Measurements from ENCODE around the gene SENP1. TPM values are rescaled to one million over a fixed set of nuclear protein-coding genes. Genes with fewer than 3 reads are reported as not detected.

Gene SENP1
- total RNA-seq, 6 donors from 2014 or later: 6.3 to 27.3 (median 13.5) TPM

- Histone ChIP-seq H3K9me3 (no peaks in the 10 kb centered on the region), H3K27ac (no peak overlapping the region), H3K27me3 (no peaks in the 10 kb centered on the region), H3K36me3 (peaks cover 0 to 24% (median 14%) of the 10 kb centered on the region in 4 donors), H3K4me1 (peaks cover 0 to 9% (median 0%) of the 10 kb centered on the region in 4 donors), H3K4me3 (no peak overlapping the region)
- TF ChIP-seq POLR2AphosphoS5 (IDR thresholded peaks at IDR 0.05) (no peak), CTCF (IDR thresholded peaks at IDR 0.05) (no peak), POLR2A (IDR thresholded peaks at IDR 0.05) (no peak), EP300 (IDR thresholded peaks at IDR 0.05) (no peak)
- DNase-seq: no peak
- no peak for ATAC-seq (ENCODE audit: low FRiP score in 2 of 2)
- 72 to 86% methylated on average over 3 of the region's 3 CpGs for WGBS, 2 donors
These were observed 65.5 kb downstream of the SENP1 start for GRCh38 chr12:48040354-48040753.

GRCh38 chr12:48039151-48039550, 66.7 kb downstream of the SENP1 start:
- Histone ChIP-seq H3K9me3 (no peaks in the 10 kb centered on the region), H3K4me1 (peaks cover 0 to 9% (median 0%) of the 10 kb centered on the region in 4 donors), H3K27ac (no peak overlapping the region), H3K4me3 (no peak overlapping the region), H3K36me3 (peaks cover 0 to 12% (median 2%) of the 10 kb centered on the region in 4 donors), H3K27me3 (no peaks in the 10 kb centered on the region)
- TF ChIP-seq POLR2AphosphoS5 (IDR thresholded peaks at IDR 0.05) (no peak), CTCF (IDR thresholded peaks at IDR 0.05) (no peak), EP300 (IDR thresholded peaks at IDR 0.05) (no peak), POLR2A (IDR thresholded peaks at IDR 0.05) (no peak)
- 88 to 100% methylated on average over 1 of the region's 1 CpG for WGBS, 2 donors
- DNase-seq (no peak), ATAC-seq (ENCODE audit: low FRiP score in 2 of 2) (no peak)

- TF ChIP-seq CTCF (IDR thresholded peaks at IDR 0.05): no peak
- no peak for TF ChIP-seq POLR2A (IDR thresholded peaks at IDR 0.05)
- no peak for TF ChIP-seq POLR2AphosphoS5 (IDR thresholded peaks at IDR 0.05)
- no peak for TF ChIP-seq EP300 (IDR thresholded peaks at IDR 0.05)
- no peaks in the 10 kb centered on the region for H3K27me3 ChIP-seq
- DNase-seq (no peak), ATAC-seq (ENCODE audit: low FRiP score in 2 of 2) (no peak)
- H3K27ac ChIP-seq: no peak overlapping the region
- no peak overlapping the region for H3K4me3 ChIP-seq
- WGBS, 2 donors: 55 to 57% methylated on average over 5 of the region's 5 CpGs
- H3K9me3 ChIP-seq: no peaks in the 10 kb centered on the region
- peaks cover 0 to 9% (median 0%) of the 10 kb centered on the region in 4 donors for H3K4me1 ChIP-seq
- H3K36me3 ChIP-seq: peaks cover 0 to 2% (median 0%) of the 10 kb centered on the region in 4 donors
These were observed 67.8 kb downstream of the SENP1 start for GRCh38 chr12:48038085-48038484.

GRCh38 chr12:48037267-48037915, 68.5 kb downstream of the SENP1 start:
- Histone ChIP-seq H3K9me3 (no peaks in the 10 kb centered on the region), H3K27me3 (no peaks in the 10 kb centered on the region), H3K36me3 (no peaks in the 10 kb centered on the region), H3K4me1 (peaks cover 0 to 9% (median 0%) of the 10 kb centered on the region in 4 donors), H3K4me3 (no peak overlapping the region), H3K27ac (no peak overlapping the region)
- 45 to 46% methylated on average over 9 of the region's 9 CpGs for WGBS, 2 donors
- TF ChIP-seq POLR2AphosphoS5 (IDR thresholded peaks at IDR 0.05) (no peak), CTCF (IDR thresholded peaks at IDR 0.05) (no peak), EP300 (IDR thresholded peaks at IDR 0.05) (no peak), POLR2A (IDR thresholded peaks at IDR 0.05) (no peak)
- ATAC-seq (ENCODE audit: low FRiP score in 2 of 2) (no peak), DNase-seq (no peak)

GRCh38 chr12:48036818-48037217, 69.1 kb downstream of the SENP1 start:
- Histone ChIP-seq H3K27me3 (no peaks in the 10 kb centered on the region), H3K36me3 (no peaks in the 10 kb centered on the region), H3K4me1 (peaks cover 0 to 9% (median 0%) of the 10 kb centered on the region in 4 donors), H3K9me3 (no peaks in the 10 kb centered on the region), H3K27ac (no peak overlapping the region), H3K4me3 (no peak overlapping the region)
- TF ChIP-seq POLR2A (IDR thresholded peaks at IDR 0.05): no peak
- TF ChIP-seq EP300 (IDR thresholded peaks at IDR 0.05): no peak
- no peak for TF ChIP-seq CTCF (IDR thresholded peaks at IDR 0.05)
- no peak for TF ChIP-seq POLR2AphosphoS5 (IDR thresholded peaks at IDR 0.05)
- no peak for ATAC-seq (ENCODE audit: low FRiP score in 2 of 2)
- 90 to 100% methylated on average over 1 to 4 of the region's 4 CpGs for WGBS, 2 donors
- no peak for DNase-seq
